Transverse colon (tissue), 3 donors: ENCODE data around the gene ZCCHC4.

ENCODE experiments used
- EP300 ChIP-seq: sonication (generic); formaldehyde crosslinking; IDR thresholded peaks from one replicate; pipeline ENCODE4 v1.6.1; 2017; ENCODE audit warnings: antibody characterized with exemption, low read depth
- POLR2A ChIP-seq: fragments of 450-650 bp; IDR thresholded peaks from one replicate; pipeline ENCODE4 v1.6.1; 2016; ENCODE audit warnings: antibody characterized with exemption, mild to moderate bottlenecking, moderate library complexity
- TF ChIP-seq, protein P1 (sequence below), 5 experiments: fragments of 200-600 bp in 3 of 5; fragments of 450-650 bp in 2 of 5; sonication (generic) in 3 of 5; IDR thresholded peaks; 1 replicate in 2 of 5; 2 replicates in 3 of 5; pipeline ENCODE4 v1.5.1; 2016 to 2017; ENCODE audit warnings: antibody characterized with exemption in 5 of 5, inconsistent platforms in 3 of 5, mild to moderate bottlenecking in 2 of 5, moderate library complexity in 1 of 5

DNA sequence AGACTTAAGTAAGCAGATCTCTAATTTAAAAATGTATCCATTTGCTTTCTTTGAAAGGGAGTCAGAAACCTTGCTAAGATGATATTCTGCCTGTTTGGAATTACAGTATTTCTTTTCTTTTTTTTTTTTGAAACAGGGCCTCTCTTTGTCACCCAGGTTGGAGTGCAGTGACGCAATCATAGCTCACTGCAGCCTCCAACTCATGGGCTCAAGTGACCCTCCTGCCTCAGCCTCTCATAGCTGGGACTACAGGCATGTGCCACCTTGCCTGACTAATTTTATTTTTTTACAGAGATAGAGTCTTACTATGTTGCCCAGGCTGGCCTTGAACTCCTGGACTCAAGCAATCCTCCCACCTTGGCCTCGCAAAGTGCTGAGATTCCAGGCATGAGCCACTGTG, 104.4 kb downstream of the ZCCHC4 start:
- TF ChIP-seq POLR2A (no peak), EP300 (no peak)
- TF ChIP-seq, protein P1, sequence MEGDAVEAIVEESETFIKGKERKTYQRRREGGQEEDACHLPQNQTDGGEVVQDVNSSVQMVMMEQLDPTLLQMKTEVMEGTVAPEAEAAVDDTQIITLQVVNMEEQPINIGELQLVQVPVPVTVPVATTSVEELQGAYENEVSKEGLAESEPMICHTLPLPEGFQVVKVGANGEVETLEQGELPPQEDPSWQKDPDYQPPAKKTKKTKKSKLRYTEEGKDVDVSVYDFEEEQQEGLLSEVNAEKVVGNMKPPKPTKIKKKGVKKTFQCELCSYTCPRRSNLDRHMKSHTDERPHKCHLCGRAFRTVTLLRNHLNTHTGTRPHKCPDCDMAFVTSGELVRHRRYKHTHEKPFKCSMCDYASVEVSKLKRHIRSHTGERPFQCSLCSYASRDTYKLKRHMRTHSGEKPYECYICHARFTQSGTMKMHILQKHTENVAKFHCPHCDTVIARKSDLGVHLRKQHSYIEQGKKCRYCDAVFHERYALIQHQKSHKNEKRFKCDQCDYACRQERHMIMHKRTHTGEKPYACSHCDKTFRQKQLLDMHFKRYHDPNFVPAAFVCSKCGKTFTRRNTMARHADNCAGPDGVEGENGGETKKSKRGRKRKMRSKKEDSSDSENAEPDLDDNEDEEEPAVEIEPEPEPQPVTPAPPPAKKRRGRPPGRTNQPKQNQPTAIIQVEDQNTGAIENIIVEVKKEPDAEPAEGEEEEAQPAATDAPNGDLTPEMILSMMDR (IDR thresholded peaks at IDR 0.05), result no peak
